Endothelial cell of umbilical vein (primary cell): ENCODE measurements around the gene AFF4. TPM values are rescaled to one million over a fixed set of nuclear protein-coding genes. Genes with fewer than 3 reads are reported as not detected.

Experiments
- BruUV-seq: library from RNA; stranded (reverse); fragments of 400-500 nt; replicated peaks from 2 replicates; lab custom pipeline; 2021; lab: Mats Ljungman, UMichigan
- CTCF ChIA-PET: fragments of 300-600, 350-600 bp; sonication (Branson Sonifier 250); formaldehyde crosslinking; loops from one replicate; lab custom pipeline; 2021; ENCODE audit warnings: antibody characterized with exemption, inconsistent platforms; lab: Charles Lee
- POLR2A ChIA-PET: fragments of 300-600, 350-600 bp; sonication (Branson Sonifier 250); formaldehyde crosslinking; loops from one replicate; lab custom pipeline; 2021; ENCODE audit warnings: antibody characterized with exemption, inconsistent platforms; lab: Charles Lee
- DNase-seq: peaks from one replicate; pipeline ENCODE4 v3.0.0-alpha.2; 2011; ENCODE audit warnings: low read depth, low spot score
- FAIRE-seq: peaks from 2 replicates; lab custom pipeline; 2011; peaks lifted over from hg19 to GRCh38; lab: Jason Lieb, UNC
- H2AFZ ChIP-seq: 2 replicates; pipeline ENCODE4 v1.6.0; 2012; ENCODE audit warnings: low read depth, low read length, control low read depth, inconsistent platforms
- H3K27ac ChIP-seq: 2 replicates; pipeline ENCODE4 v1.5.1; 2011; ENCODE audit warnings: low read depth, mild to moderate bottlenecking, control low read depth, low read length, moderate library complexity; ENCODE audit not compliant: insufficient read depth
- H3K27me3 ChIP-seq, 2 experiments: 2 replicates each; pipeline versions ENCODE4 v1.6.0 to v1.6.1; 2011; ENCODE audit warnings: low read length in 2 of 2, mixed read lengths in 1 of 2; ENCODE audit not compliant: control insufficient read depth in 2 of 2, insufficient read depth in 2 of 2
- H3K36me3 ChIP-seq, 2 experiments: 2 replicates in 1 of 2; 3 replicates in 1 of 2; pipeline ENCODE4 v1.5.1; 2011; ENCODE audit warnings: low read length in 2 of 2, mild to moderate bottlenecking in 1 of 2, moderate library complexity in 1 of 2; ENCODE audit not compliant: control insufficient read depth in 2 of 2, insufficient read depth in 2 of 2; ENCODE audit errors: extremely low read depth in 1 of 2
- H3K4me1 ChIP-seq: 3 replicates; pipeline ENCODE4 v1.5.1; 2011; ENCODE audit warnings: mild to moderate bottlenecking, low read length; ENCODE audit not compliant: control insufficient read depth, insufficient read depth; ENCODE audit errors: extremely low read depth
- H3K4me2 ChIP-seq: 2 replicates; pipeline ENCODE4 v1.6.1; 2011; ENCODE audit warnings: low read length, control low read depth, mixed read lengths; ENCODE audit not compliant: insufficient read depth
- H3K4me3 ChIP-seq, 3 experiments: fragments of 200-600 bp in 1 of 3; sonication (generic), shearing (Covaris generic) in 1 of 3; replicated peaks in 1 of 3; 2 replicates each; pipeline ENCODE4 v1.5.1; 2011 to 2016; ENCODE audit warnings: control low read depth in 3 of 3, low read length in 3 of 3, mild to moderate bottlenecking in 2 of 3, inconsistent platforms in 1 of 3, low read depth in 1 of 3, moderate library complexity in 1 of 3; ENCODE audit not compliant: insufficient read depth in 1 of 3
- H3K79me2 ChIP-seq: 2 replicates; pipeline ENCODE4 v1.6.0; 2012; ENCODE audit warnings: low read length, inconsistent platforms; ENCODE audit not compliant: control insufficient read depth, insufficient read depth
- H3K9ac ChIP-seq: replicated peaks from 2 replicates; pipeline ENCODE3; 2011; ENCODE audit warnings: low read length, control low read depth; ENCODE audit not compliant: insufficient read depth; ENCODE audit errors: extremely low read depth
- H3K9me1 ChIP-seq: replicated peaks from 3 replicates; pipeline ENCODE4 v1.6.0; 2011; ENCODE audit warnings: mild to moderate bottlenecking, low read length; ENCODE audit not compliant: control insufficient read depth, insufficient read depth; ENCODE audit errors: extremely low read depth
- H3K9me3 ChIP-seq: replicated peaks from 2 replicates; pipeline ENCODE4 v1.5.1; 2012; ENCODE audit warnings: low read length, inconsistent platforms; ENCODE audit not compliant: control insufficient read depth, insufficient read depth
- H4K20me1 ChIP-seq: replicated peaks from 2 replicates; pipeline ENCODE3; 2011; ENCODE audit warnings: mild to moderate bottlenecking, low read length; ENCODE audit not compliant: control insufficient read depth, insufficient read depth; ENCODE audit errors: extremely low read depth
- CTCF ChIP-seq, 2 donors: IDR thresholded peaks; 1 replicate in 1 of 2; 2 replicates in 1 of 2; pipeline ENCODE4 v1.5.1; 2011; ENCODE audit warnings: low read length in 2 of 2, mild to moderate bottlenecking in 2 of 2, moderate library complexity in 2 of 2, control low read depth in 1 of 2, inconsistent platforms in 1 of 2, low read depth in 1 of 2; ENCODE audit not compliant: insufficient read depth in 1 of 2; ENCODE audit errors: extremely low read depth in 1 of 2
- EZH2 ChIP-seq: IDR thresholded peaks from 2 replicates; pipeline ENCODE4 v1.6.1; 2012; ENCODE audit warnings: borderline replicate concordance, low read depth, mild to moderate bottlenecking, moderate library complexity, low read length, inconsistent platforms; ENCODE audit not compliant: severe bottlenecking
- FOS ChIP-seq: IDR thresholded peaks from 2 replicates; pipeline ENCODE4 v1.6.1; 2011; ENCODE audit warnings: mild to moderate bottlenecking, low read length, moderate library complexity, borderline replicate concordance; ENCODE audit not compliant: insufficient read depth
- GATA2 ChIP-seq: IDR thresholded peaks from 2 replicates; pipeline ENCODE4 v1.7.0; 2011; ENCODE audit warnings: low read depth, mild to moderate bottlenecking, moderate library complexity, mixed read lengths, low read length; ENCODE audit not compliant: insufficient read length, insufficient read depth
- JUN ChIP-seq: IDR thresholded peaks from 2 replicates; pipeline ENCODE4 v1.6.1; 2011; ENCODE audit warnings: borderline replicate concordance, low read depth; ENCODE audit not compliant: insufficient read length, insufficient read depth
- MAX ChIP-seq: IDR thresholded peaks from 2 replicates; pipeline ENCODE4 v1.6.1; 2011; ENCODE audit not compliant: insufficient read depth, insufficient read length
- MYC ChIP-seq: IDR thresholded peaks from one replicate; pipeline ENCODE4 v1.6.1; 2011; ENCODE audit warnings: mild to moderate bottlenecking, low read depth, low read length
- POLR2A ChIP-seq: IDR thresholded peaks from 2 replicates; pipeline ENCODE4 v1.6.1; 2012; ENCODE audit warnings: low read depth, mild to moderate bottlenecking, control low read depth, low read length
- POLR2AphosphoS5 ChIP-seq: IDR thresholded peaks from 2 replicates; pipeline ENCODE4 v1.6.1; 2012; ENCODE audit warnings: low read depth, mild to moderate bottlenecking, control low read depth, low read length, moderate library complexity; ENCODE audit not compliant: insufficient read depth
- dilution Hi-C: fragments of 300-500 bp; cut with MboI; formaldehyde crosslinking; loops from one replicate; pipeline ENCODE4 v1.15.0; 2019; ENCODE audit warnings: low sequenced_read_pairs; ENCODE audit not compliant: extremely low pct_ligation_motif_present
- intact Hi-C: fragments of 100-400 bp; cut with micrococcal nuclease; formaldehyde crosslinking; loops from one replicate; pipeline ENCODE4 v1.10.0; 2022
- polyA plus RNA-seq, 4 experiments: library from polyadenylated mRNA; depleted of rRNA in 3 of 4; stranded (reverse) in 3 of 4; unstranded in 1 of 4; fragments of >200 nt; gene quantifications; 2 replicates each; pipeline versions ENCODE4 v1.2.1 to v1.2.3, GENCODE V29; 2011 to 2012; ENCODE audit warnings: missing spikeins in 1 of 4
- total RNA-seq: library from RNA; stranded (reverse); gene quantifications from 2 replicates; pipeline ENCODE4 v1.2.3, GENCODE V29; 2021

Gene AFF4
- total and polyA plus RNA-seq, 2 donors (not counting 3 experiments of a cell fraction or from before 2014, with no cell fraction given) = 27.0 to 88.3 TPM

- Histone ChIP-seq H3K4me2 (no peak overlapping the region), H3K27ac (peak overlapping the region; percentile 12), H3K9me3 (no peaks in the 10 kb centered on the region), H3K9me1 (no peaks in the 10 kb centered on the region), H4K20me1 (peaks cover 4% of the 10 kb centered on the region), H3K27me3 (no peaks in the 10 kb centered on the region), H3K9ac (no peak overlapping the region), H3K79me2 (peaks cover 56% of the 10 kb centered on the region), H3K36me3 (peaks cover 0 to 6% of the 10 kb centered on the region in 2 experiments), H3K4me3 (no peak overlapping the region), H3K4me1 (peaks cover 9% of the 10 kb centered on the region), H2AFZ (no peak overlapping the region)
- DNase-seq = no peak
- ChIA-PET CTCF (no interaction called here), POLR2A (interaction anchor here (0.6 kb wide), 1 partner anchor 76 kb away, joined by 3 read pairs; no protein-coding TSS in a partner anchor)
- no TSS peak for BruUV-seq
- dilution Hi-C loops (no loop called here), intact Hi-C loops (no loop called here)
- FAIRE-seq = no peak
- TF ChIP-seq EZH2 (no peak), POLR2A (no peak), JUN (no peak), GATA2 (no peak), FOS (no peak), POLR2AphosphoS5 (no peak), CTCF (IDR thresholded peaks at IDR 0.05; ENCODE audit: extremely low read depth in 1 of 2, insufficient read depth in 1 of 2, low read depth in 1 of 2, low read length in 2 of 2) (no peak), MAX (no peak), MYC (no peak)
These were observed 47.3 kb downstream of the AFF4 start for GRCh38 chr5:132916086-132916485.
